Astrocyte of the cerebellum (primary cell): Measurements from ENCODE around the gene FATE1.

ENCODE experiments used
- DNase-seq: peaks from one replicate; pipeline ENCODE4 v3.0.0-alpha.2; 2011; ENCODE audit warnings: low read depth
- H3K4me3 ChIP-seq: 2 replicates; pipeline ENCODE4 v1.5.1; 2011; ENCODE audit warnings: mild to moderate bottlenecking, low read depth, low read length, moderate library complexity
- CTCF ChIP-seq: IDR thresholded peaks from 2 replicates; pipeline ENCODE4 v1.5.1; 2012; ENCODE audit warnings: low read length, low read depth, moderate library complexity, mild to moderate bottlenecking; ENCODE audit errors: missing control alignments
- in situ Hi-C: cut with HindIII; loops from 2 replicates; pipeline ENCODE4 v1.10.0; 2017; ENCODE audit warnings: low sequenced_read_pairs

Gene FATE1

GRCh38 chrX:151702741-151703340 is 13.0 kb upstream of the FATE1 start:
- no peak overlapping the region for H3K4me3 ChIP-seq
- no peak for TF ChIP-seq CTCF
- DNase-seq: no peak
- in situ Hi-C loops: no loop called here

GRCh38 chrX:151703487-151703886 is 12.3 kb upstream of the FATE1 start:
- no peak for TF ChIP-seq CTCF
- in situ Hi-C loops: no loop called here

GRCh38 chrX:151704041-151704663 is 11.7 kb upstream of the FATE1 start:
- TF ChIP-seq CTCF: no peak
- no peak overlapping the region for H3K4me3 ChIP-seq
- no peak for DNase-seq
- in situ Hi-C loops: no loop called here

More at GRCh38 chrX:151703487-151703886, 12.3 kb upstream of the FATE1 start:
- H3K4me3 ChIP-seq: no peak overlapping the region
- DNase-seq: no peak

GRCh38 chrX:151708821-151709220 is 7.0 kb upstream of the FATE1 start:
- DNase-seq: no peak
- TF ChIP-seq CTCF: no peak
- H3K4me3 ChIP-seq: no peak overlapping the region
- in situ Hi-C loops: no loop called here

- no peak for DNase-seq
- TF ChIP-seq CTCF: no peak
- in situ Hi-C loops: no loop called here
- no peak overlapping the region for H3K4me3 ChIP-seq
Measured at GRCh38 chrX:151710457-151710856, 5.4 kb upstream of the FATE1 start.

GRCh38 chrX:151711154-151711553 is 4.7 kb upstream of the FATE1 start:
- in situ Hi-C loops: no loop called here
- DNase-seq: no peak
- TF ChIP-seq CTCF: no peak
- H3K4me3 ChIP-seq: no peak overlapping the region
